ENCODE measurements around the gene TMEM69.
"Not testable (repeated sequence)": the region's sequence is repeated elsewhere in the genome, so short reads cannot be mapped to it uniquely, and the experiment has no call there.

The TMEM69 gene

DNA sequence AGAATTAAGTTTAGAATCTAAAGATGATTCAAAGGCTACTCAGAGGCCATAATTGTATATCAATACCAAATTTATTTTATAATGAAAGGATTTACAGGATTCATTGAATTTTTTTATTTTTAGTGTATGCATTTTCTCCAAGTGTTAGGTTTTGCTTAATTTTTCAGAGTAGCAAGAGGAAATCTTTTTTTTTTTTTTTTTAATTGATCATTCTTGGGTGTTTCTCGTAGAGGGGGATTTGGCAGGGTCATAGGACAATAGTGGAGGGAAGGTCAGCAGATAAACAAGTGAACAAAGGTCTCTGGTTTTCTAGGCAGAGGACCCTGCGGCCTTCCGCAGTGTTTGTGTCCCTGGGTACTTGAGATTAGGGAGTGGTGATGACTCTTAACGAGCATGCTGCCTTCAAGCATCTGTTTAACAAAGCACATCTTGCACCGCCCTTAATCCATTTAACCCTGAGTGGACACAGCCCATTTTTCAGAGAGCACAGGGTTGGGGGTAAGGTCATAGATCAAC, 51.7 kb downstream of the TMEM69 start:
- DNase-seq = not testable (repeated sequence)

Measured in NCI-H187 treated with DMSO at 0.1 percent for 48 hours (cell line).